Effector memory CD4-positive, alpha-beta T cell (primary cell): ENCODE data around the gene ATP11C.

Experiments used
- DNase-seq, 3 donors: peaks; one replicate each; pipeline ENCODE4 v3.0.0-alpha.2; 2020
- H3K27ac ChIP-seq: 2 replicates; pipeline ENCODE4 v1.7.0; 2013; ENCODE audit warnings: mild to moderate bottlenecking, low read length, moderate library complexity; ENCODE audit not compliant: insufficient read depth, poor library complexity, severe bottlenecking
- H3K27me3 ChIP-seq: replicated peaks from 2 replicates; pipeline ENCODE4 v1.7.0; 2013; ENCODE audit warnings: mild to moderate bottlenecking, low read length; ENCODE audit not compliant: insufficient read depth, control insufficient read depth, poor library complexity, severe bottlenecking
- H3K36me3 ChIP-seq: 2 replicates; pipeline ENCODE4 v1.7.0; 2013; ENCODE audit warnings: mild to moderate bottlenecking, low read length, moderate library complexity; ENCODE audit not compliant: control insufficient read depth, insufficient read depth
- H3K4me1 ChIP-seq: 2 replicates; pipeline ENCODE4 v1.7.0; 2013; ENCODE audit warnings: low read length, mild to moderate bottlenecking; ENCODE audit not compliant: control insufficient read depth, insufficient read depth, poor library complexity, severe bottlenecking
- H3K4me3 ChIP-seq: 2 replicates; pipeline ENCODE4 v1.7.0; 2013; ENCODE audit warnings: low read length, low read depth, mild to moderate bottlenecking; ENCODE audit not compliant: insufficient read depth, poor library complexity, severe bottlenecking
- H3K9me3 ChIP-seq: 2 replicates; pipeline ENCODE4 v1.7.0; 2013; ENCODE audit warnings: mild to moderate bottlenecking, low read length, moderate library complexity; ENCODE audit not compliant: control insufficient read depth

ATP11C gene

GRCh38 chrX:139758809-139759208 is 174.0 kb downstream of the ATP11C start:
- DNase-seq: no peak
- no peak overlapping the region for H3K27ac ChIP-seq
- H3K4me1 ChIP-seq: no peaks in the 10 kb centered on the region
- no peak overlapping the region for H3K4me3 ChIP-seq
- no peaks in the 10 kb centered on the region for H3K9me3 ChIP-seq
- H3K27me3 ChIP-seq: no peaks in the 10 kb centered on the region
- no peaks in the 10 kb centered on the region for H3K36me3 ChIP-seq

GRCh38 chrX:139758250-139758649 is 174.6 kb downstream of the ATP11C start:
- Histone ChIP-seq H3K4me1 (no peaks in the 10 kb centered on the region), H3K27me3 (no peaks in the 10 kb centered on the region), H3K27ac (no peak overlapping the region), H3K9me3 (no peaks in the 10 kb centered on the region), H3K4me3 (no peak overlapping the region), H3K36me3 (no peaks in the 10 kb centered on the region)
- DNase-seq: no peak

- Histone ChIP-seq H3K4me1 (no peaks in the 10 kb centered on the region), H3K27me3 (no peaks in the 10 kb centered on the region), H3K9me3 (no peaks in the 10 kb centered on the region), H3K36me3 (peaks cover 11% of the 10 kb centered on the region), H3K4me3 (no peak overlapping the region), H3K27ac (no peak overlapping the region)
- DNase-seq: no peak
Measured at GRCh38 chrX:139751053-139751452, 181.8 kb downstream of the ATP11C start.

- no peak overlapping the region for H3K27ac ChIP-seq
- H3K27me3 ChIP-seq: no peaks in the 10 kb centered on the region
- no peaks in the 10 kb centered on the region for H3K4me1 ChIP-seq
- H3K9me3 ChIP-seq: no peaks in the 10 kb centered on the region
- peaks cover 11% of the 10 kb centered on the region for H3K36me3 ChIP-seq
- DNase-seq: no peak
- no peak overlapping the region for H3K4me3 ChIP-seq
Measured at GRCh38 chrX:139750390-139750789, 182.5 kb downstream of the ATP11C start.

DNA sequence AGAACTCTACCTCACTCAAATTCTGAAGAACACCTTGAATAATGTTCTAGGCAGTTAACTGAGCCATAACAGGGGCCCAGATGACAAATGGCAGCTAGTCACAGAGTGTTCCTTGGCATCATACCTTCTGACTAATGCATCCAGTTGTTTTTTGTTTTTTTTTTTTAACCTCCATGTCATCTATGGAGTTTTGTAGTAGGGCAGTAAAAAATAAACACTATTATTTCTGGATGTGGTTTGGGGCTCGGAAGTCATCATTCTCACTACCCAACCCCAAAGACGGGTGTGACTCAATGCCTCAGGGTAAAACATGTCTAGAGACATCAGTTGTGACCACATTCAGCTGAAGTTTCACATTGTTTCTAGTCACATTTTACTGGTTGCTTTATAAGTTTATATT is 193.7 kb downstream of the ATP11C start:
- Histone ChIP-seq H3K27ac (no peak overlapping the region), H3K27me3 (no peaks in the 10 kb centered on the region), H3K4me3 (no peak overlapping the region), H3K9me3 (no peaks in the 10 kb centered on the region), H3K4me1 (no peaks in the 10 kb centered on the region), H3K36me3 (no peaks in the 10 kb centered on the region)
- DNase-seq: no peak

- Histone ChIP-seq H3K27ac (no peak overlapping the region), H3K9me3 (no peaks in the 10 kb centered on the region), H3K27me3 (no peaks in the 10 kb centered on the region), H3K4me1 (no peaks in the 10 kb centered on the region), H3K4me3 (no peak overlapping the region), H3K36me3 (no peaks in the 10 kb centered on the region)
- no peak for DNase-seq
Measured at GRCh38 chrX:139738581-139738980, 194.3 kb downstream of the ATP11C start.

DNA sequence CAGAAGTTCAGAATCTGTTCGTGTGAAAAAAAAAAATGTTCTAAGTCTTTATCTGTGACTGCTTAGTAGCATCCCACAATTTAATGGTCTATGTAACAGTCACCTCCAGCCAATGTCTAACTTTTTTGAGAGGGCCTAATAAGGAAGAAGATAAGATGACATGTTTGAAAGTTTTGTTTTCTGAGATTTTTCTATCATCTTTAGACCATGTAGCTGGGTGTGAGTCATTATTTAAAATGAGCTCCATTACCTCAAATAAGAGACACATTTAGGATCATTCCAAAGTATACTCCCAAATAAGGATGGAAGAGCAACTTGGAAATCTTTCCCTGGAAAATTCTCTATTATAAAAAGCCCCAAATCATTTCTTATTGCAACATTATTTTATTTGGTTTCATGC is 196.7 kb downstream of the ATP11C start:
- Histone ChIP-seq H3K27me3 (no peaks in the 10 kb centered on the region), H3K9me3 (no peaks in the 10 kb centered on the region)
- no peak for DNase-seq

GRCh38 chrX:139734996-139735395 is 197.9 kb downstream of the ATP11C start:
- no peaks in the 10 kb centered on the region for H3K4me1 ChIP-seq
- H3K27me3 ChIP-seq: no peaks in the 10 kb centered on the region
- H3K9me3 ChIP-seq: no peaks in the 10 kb centered on the region
- no peak overlapping the region for H3K4me3 ChIP-seq
- no peak overlapping the region for H3K27ac ChIP-seq
- no peak for DNase-seq
- no peaks in the 10 kb centered on the region for H3K36me3 ChIP-seq

More for the DNA sequence above, 196.7 kb downstream of the ATP11C start:
- H3K36me3 ChIP-seq: no peaks in the 10 kb centered on the region
- no peak overlapping the region for H3K4me3 ChIP-seq
- H3K27ac ChIP-seq: no peak overlapping the region
- H3K4me1 ChIP-seq: no peaks in the 10 kb centered on the region

- no peak for DNase-seq
- Histone ChIP-seq H3K9me3 (no peaks in the 10 kb centered on the region), H3K4me3 (no peak overlapping the region), H3K27ac (no peak overlapping the region), H3K27me3 (no peaks in the 10 kb centered on the region), H3K4me1 (no peaks in the 10 kb centered on the region), H3K36me3 (no peaks in the 10 kb centered on the region)
Measured at GRCh38 chrX:139725720-139726119, 207.1 kb downstream of the ATP11C start.

- Histone ChIP-seq H3K4me1 (no peaks in the 10 kb centered on the region), H3K9me3 (no peaks in the 10 kb centered on the region), H3K27me3 (no peaks in the 10 kb centered on the region), H3K27ac (no peak overlapping the region), H3K4me3 (no peak overlapping the region), H3K36me3 (no peaks in the 10 kb centered on the region)
- no peak for DNase-seq
Measured at GRCh38 chrX:139724626-139725025, 208.2 kb downstream of the ATP11C start.

DNA sequence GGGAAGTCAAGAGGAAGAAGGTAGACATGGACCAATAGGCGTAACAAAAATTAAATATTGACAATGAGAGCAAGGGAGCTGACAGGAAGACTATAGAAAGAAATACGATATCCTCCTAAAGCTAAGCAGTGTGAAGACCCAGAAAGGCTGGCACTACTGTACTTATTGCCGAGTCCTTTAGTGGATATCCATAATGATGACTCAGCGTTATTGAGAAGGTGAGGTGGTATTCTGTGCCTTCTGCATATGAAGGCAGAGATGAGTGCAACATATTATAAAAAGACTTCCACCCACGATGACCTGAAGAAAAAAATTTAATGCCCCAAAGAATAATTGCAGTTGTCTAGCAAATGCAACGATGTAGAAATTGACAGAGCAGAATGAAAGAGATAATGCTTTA is 211.9 kb downstream of the ATP11C start:
- H3K27me3 ChIP-seq: no peaks in the 10 kb centered on the region
- H3K4me3 ChIP-seq: no peak overlapping the region
- no peaks in the 10 kb centered on the region for H3K36me3 ChIP-seq
- H3K4me1 ChIP-seq: no peaks in the 10 kb centered on the region
- no peaks in the 10 kb centered on the region for H3K9me3 ChIP-seq
- H3K27ac ChIP-seq: no peak overlapping the region
- no peak for DNase-seq
